Activated CD4-positive, alpha-beta T cell treated with anti-CD3 and anti-CD28 coated beads, Interleukin-10, Interleukin-2, amounts not matched to agents 100 ng/mL and 50 ng/mL, durations not matched to agents 16 hours and 8 hours (primary cell): ENCODE data around the gene KIF18B.
A peak's percentile ranks its signal among the peaks of the same experiment; 100 is the strongest.

Experiments used
- DNase-seq: peaks from one replicate; pipeline ENCODE4 v3.0.0-alpha.2; 2020

Gene KIF18B

DNA sequence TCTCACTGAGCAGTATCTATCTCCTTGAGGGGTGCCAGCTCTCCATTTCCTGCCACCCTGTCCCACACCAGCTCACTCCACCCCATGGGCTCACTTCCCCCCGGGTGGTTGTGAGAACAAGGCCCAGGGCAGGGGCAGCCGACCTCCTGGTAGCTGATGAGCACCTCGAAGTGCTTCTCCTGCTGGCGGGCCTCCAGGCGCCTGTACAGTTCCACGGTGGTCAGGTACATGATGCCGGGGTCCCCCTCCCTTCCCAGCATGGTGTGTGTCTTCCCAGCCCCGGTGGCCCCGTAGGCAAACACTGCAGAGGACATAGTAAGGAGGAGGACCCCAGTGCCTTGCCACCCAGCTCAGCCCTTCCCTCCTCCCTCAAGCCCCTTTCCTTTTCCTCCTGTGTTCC, 12.5 kb downstream of the KIF18B start:
- DNase-seq = no peak

DNA sequence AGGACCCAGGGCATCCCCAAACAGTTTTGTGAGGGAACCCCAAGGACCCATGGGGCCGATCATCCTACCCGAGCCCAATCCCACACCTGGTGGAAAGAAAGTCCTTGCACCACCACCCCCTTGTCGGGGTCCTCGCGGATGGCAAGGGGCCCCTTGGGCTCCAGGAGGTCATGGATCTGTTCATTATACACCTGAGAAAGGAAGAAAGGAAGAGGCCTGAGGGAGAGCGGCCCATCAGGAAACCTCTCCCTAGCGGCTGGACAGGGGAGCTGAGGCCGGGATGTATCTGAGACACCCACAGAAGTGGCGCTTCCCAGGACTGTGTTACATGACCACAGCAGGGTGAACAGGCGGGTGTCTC, 12.8 kb downstream of the KIF18B start:
- no peak for DNase-seq

DNA sequence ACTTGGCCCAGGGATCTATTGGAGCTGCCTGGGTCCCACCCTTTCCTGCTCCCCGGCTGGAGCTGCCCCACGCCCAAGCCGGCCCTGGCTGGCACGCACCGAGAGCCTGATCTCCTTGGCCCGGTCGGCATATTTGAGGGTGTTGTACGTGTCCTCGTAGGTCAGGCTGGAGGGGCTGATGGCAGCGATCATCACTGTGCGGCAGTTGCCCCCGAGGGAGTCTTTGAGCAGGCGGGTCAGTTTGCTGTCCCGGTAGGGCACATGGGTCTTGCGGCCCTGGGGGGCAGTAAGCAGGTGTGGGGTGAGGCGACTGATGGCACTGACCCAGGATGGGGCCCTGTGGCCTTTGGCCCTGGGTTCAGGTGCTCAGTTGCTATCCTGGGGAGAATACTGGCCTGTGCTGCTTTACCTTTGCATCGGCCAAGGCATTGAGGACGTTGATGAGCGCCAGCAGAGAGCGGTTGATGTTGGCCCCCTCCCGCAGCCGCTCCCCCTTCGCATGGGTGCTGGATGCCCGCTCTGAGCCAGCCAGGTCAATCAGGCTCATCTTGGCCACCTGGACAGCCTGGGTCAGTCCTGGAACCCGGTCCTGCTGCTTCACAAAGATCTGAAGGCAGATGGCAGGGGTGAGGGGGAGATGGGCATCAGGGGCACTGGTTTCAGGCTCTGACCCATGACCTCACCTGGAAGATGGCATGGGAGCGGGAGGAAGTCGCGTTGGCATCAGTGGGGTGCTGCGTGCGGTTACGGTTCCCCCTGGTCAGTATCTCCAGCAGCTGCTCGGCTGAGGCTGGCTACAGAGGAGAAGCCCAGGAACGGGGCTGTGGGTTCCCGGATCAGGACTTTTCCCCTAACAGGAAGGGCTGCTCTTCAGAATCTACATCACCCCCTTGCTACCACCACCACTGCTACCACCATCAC, 13.5 kb downstream of the KIF18B start:
- DNase-seq = no peak

DNA sequence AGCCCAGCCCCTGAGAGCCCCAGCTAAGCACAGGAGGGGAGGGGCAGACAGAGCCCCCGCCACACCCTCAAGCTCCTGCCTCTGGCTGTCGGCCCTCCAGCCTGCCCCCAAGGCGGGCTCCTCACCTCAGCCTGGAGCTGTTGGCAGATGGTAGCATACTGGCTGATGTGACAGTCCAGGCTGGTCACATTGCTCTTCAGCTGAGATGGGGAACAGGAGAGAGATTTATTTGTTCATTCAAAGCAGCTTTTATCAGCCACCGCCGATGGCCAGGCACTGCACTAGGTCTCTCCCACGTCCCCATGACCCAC, 14.8 kb downstream of the KIF18B start:
- no peak for DNase-seq

DNA sequence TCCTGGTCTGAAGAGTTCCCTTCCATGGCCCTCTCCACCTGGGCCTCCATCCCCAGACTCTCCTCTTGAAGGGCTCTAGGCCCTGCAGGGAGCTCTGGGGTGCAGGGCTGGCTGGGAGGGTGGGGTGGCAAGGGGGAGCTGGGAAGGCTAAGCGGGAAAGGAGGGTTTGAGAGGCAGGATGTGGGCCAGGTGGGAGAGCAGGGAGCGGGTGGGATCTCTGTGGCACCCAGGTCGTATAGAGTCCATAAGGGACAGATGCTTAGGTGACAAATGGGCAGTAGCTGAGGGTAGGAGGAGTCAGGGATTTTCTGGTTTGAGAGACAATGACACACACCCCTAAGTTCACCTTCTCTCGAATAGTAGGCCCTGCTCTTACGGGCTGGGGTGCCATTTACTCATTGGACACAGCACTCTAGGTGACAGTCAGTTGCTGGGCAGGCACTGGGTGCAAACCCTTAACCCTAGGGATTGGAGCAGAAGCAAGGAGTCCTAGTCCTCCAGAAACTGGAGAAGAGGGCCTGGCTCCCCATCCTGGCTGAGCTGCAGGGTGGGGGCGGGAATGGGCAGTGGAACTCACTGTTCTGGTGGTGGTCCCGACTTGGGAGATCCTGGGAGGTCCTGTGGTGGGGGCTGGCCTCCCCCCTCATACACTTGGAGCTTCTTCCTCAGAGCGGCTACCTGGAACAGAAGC, 15.3 kb downstream of the KIF18B start:
- no peak for DNase-seq

DNA sequence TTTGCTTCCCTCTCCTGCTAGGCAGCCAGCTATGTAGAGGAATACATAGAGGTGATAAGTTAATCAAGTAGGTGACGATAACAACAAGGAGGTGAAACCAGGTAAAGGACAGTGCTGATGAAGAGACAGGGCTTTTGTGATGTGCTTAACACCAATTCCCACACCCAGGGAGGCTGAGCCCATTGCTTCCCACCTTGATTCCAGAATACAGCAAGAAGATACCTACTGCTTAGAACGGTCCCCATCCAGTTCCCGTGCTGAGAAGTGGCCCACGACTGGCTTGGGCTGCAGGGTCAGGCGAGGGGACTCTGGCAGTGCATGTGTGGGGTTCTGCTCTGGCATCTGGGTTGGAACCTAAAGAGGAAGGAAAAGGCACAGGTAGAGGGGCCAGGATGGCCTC, 16.2 kb downstream of the KIF18B start:
- DNase-seq = no peak

DNA sequence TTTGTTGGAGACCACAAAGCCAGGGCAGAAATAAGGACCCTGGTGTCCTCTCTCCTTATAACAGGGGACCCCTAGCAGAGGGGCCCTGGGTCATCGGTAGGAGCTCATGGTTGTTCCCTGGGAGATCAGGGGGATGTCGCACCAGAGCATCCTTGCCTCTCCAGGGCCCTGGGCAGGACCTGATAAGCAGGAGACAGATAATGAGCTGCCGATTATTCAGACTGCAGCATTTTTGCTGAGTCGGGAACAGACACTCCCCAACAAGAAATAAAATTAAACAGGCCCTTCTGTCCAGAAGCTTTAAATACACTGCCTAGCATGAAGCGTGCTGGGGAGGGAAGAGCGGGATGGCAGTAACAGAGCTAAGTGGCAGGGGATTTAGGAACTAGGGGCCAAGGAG, 16.9 kb downstream of the KIF18B start:
- no peak for DNase-seq

DNA sequence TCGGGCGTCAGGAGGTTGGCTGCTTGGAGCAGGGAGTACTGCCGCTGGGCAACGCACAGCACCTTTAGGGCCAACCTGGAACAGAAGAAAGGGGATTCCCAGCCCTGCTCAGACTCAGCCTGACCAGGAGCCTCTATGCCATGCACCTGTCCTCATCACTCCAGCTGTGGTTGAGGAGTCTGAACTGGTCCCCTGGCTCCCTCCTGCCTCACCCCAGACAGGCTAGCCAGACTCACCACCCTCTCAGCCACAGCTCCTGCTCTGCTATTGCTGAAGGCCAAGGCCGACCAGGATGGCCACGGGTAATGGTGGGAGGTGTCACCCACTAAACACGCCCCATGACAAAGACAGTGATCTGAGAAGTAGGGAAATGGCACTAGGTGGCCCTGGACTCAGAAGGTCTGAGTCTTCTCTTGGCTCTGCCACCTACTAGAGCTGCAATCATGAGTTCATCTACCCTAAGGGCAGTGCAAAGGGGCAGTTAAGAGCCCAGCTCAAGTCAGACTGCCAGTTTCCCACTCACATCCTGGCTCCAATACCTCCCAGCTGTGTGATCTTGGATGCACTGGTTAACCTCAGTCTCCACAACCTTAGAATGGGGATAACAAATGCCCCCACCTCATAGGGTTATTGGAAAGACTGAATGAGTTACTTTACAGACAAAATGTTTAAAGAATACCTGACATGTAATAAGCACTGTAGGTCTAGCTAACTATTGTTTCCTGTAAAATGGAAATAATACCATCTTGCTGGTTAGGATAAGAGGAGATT, 18.4 kb downstream of the KIF18B start:
- no peak for DNase-seq

DNA sequence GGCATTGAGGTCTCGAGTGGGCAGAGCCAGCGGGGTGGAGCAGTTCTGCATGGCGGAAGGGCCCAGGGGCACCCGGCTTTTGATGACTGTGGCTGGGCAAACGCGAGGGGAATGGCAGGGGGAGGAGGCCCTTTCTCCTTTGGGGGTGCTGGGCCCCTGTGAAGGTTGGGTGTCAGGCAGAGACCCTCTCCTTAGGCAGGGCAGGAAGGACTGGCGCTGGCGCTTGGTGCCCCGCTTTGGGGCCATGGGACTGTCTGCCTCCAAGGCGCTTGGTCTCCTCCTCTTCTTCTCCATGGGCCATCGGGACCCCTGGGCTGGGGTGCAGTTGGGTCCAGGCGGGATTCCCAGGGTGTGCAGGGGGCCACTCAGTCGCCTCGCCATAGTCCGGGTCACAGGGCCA, 19.4 kb downstream of the KIF18B start:
- no peak for DNase-seq

DNA sequence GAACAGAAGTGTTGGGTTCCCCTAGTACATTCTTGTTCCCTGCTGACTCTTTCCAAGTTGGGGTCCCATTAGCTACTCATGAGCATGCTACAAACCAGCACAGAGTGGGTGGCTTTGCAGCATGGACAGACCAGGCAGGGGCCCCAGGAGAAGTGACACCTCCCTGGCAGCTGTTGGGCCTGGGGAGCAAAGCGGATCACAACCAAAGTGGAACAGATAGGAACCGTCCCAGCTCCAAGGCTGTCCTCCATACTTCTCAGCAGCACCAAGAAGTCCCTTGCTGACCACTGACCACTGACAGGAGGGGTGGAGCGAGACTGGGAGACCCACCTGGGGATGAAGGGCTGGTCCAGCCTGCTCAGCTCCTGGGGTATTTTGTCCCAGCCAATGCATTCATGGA, 19.9 kb downstream of the KIF18B start:
- no peak for DNase-seq

DNA sequence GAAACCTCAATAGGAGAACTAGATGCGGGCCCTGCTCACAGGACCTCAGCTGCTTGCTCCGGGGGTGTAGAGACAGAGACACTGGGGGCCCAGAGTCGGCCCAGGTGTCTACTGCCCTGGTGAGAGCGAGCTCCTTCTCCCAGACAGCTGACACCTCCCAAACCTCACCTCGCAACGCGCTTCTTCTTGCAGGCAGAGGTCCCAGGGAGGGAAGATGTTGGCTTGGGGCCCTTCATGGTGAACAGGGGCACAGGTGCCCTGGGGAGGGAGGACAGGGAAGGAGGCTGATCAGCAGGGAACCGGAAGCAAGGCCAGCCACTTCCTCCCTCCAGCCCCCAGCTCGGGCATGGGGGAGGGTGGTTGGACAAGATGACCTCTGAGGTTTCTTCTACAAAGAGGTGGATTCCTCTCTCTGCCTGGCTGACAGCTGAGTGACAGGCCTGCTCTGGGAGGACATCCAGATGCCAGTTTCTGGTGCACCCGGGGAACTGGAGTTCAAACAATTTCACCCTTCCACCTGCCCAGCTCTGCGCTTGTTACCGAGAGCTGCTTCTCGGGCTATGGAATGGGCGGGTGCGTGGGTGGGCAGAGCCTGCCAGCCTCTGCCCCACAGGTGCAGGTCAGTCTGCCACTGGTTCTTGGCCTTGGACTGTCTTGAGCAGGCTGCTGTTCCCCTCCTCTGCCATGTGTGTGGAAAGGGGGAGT, 20.6 kb downstream of the KIF18B start:
- no peak for DNase-seq

DNA sequence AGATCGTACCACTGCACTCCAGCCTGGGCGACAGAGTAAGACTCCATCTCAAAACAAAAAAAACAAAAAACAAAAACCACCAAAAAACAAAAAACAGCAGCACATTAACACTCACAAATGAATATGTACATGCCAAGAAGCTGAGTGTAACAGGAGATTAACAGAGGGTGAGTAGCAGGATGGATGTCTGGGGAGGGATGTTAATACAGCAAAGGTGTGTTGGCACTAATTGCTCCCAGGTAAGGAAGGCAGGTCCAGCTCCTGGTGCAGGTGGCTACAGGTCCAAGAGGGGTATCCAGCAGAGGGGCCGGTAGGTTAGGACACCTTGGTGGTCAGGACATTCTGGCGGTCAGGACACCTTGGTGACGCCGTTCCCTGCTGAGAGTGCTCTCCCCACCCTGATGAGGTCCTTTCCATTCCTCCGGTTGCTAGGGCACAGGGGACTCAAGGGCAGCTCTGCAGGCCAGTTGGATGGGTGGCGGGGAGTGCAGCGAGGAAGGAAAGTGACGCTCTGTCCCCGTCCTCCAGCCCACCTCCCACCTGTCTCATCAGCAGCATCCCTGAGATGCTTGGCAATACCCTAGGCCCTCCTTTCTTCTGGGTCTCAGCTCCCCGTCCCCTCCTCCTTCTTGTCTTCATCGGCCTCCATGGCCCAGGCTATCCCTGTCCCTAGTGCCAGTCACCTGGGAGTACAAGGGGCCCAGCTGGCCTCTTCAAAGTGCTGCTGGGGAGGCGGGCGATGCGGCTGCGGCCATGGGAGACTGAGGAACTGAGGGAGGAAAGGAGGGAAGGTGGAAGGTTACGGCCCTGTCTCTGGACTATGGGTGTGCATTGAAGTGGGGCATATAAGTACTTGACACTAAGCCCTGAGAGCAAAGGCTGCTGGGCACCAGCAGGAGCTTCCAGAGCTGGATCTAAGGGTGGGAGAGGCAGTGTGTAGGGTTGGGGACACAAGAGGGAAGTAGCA, 21.6 kb downstream of the KIF18B start:
- DNase-seq = no peak

DNA sequence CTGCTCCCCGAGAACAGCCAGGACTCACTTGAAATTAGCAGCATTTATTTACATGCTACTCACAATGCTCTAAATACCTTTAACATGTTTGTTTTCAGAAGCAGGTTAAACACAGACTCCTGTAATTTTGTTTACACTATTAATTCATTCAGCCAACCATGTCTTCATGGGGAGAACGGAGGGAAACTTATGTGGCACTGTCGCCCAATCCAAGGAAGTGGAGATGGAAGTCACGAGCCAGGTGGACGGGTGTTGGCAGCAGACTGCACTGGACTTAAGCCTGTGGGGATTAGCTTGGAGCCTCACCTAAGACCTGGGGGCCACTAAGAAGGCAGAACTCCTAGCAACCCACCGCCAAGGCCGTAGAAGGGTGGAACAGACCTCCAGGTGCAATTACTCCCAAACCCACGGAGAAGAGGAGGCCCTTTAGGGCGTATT, 23.4 kb downstream of the KIF18B start:
- DNase-seq = no peak

DNA sequence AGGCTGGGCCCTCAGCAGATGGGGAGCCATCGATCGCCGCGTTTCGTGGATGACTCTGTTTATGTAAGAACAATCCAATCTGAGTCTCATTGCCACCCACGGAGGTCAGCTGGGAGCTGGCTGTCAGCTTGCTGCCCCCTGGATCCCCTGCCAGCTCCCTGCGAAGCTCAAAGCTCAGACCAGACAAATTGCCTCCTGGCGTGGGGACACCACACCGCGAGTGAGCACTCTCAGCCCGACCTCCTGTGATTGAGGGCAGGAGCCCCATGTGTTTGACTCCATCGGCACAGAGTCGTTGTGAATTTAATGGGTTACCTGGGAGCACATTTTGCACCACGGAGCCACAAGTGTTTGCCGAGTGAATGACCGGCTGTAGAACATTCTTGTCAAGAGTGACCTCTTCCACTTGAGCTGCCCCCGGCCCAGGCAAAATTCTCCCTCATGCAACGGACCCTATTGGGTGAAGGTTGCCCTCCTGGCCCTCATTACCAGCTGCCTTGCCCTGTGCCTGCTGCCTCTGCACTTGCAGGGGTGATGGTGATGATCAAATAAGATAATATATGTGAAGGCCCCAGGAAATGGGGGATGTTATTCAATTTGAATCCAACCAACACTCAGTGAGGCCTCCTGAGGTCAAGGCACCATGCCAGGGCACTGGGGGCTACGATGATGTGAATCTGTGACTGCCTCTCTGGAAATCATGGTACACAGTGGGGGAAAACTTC, 24.7 kb downstream of the KIF18B start:
- no peak for DNase-seq

DNA sequence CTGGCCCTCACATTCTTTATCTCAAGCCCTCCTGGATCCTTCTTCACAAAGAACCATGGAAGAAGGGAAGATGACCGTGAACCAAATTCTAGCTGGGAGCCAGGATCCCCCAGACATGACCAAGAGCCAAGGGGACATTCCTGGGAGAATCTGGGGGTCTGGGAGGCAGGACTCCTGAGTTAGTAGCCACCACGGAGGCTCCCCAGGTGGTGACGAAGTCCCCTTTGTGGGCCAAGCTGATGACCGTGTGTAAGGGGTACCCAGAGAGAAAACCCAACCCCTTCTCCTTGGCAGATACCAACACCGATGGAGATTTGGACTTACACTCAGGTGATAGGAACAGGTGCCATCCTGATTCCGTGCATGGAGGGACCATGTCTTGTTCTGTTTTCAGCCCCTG, 25.4 kb downstream of the KIF18B start:
- DNase-seq = no peak

DNA sequence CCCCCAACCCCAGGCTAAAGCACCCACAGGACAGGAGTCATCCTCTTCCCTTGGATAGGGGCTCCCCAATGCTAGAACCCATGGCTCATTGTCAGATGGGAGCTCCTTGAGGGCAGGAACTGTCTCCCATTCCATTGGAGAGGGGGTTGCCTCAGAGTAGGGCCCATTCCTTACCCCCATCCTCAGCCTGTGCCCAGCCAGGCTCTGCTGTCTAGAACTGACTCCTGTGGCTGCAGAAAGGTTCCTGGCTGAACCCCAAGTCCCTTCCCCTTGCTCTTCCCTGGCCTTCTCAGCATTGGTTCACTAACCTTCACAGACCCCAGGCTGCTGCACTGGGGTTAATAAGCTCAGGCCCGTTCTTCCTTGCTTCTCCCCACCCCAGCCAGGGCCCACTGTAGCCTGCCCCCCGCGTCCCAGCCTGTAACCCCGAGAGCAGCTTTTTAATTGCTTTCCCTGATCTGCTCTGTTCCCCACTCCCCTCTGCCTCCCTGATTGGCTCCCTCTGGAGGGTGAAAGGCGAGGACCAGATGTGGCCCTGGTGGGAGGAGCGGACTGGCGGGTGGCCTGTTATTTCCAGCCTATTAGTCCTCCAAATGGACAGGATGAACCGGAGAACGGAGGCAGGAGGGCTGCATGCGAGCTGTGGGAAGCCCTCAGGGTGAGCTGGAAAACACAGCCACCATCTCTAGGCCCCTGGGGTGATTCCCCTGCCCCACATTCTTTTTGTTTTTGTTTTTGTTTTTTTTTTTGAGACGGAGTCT, 26.3 kb downstream of the KIF18B start:
- no peak for DNase-seq

DNA sequence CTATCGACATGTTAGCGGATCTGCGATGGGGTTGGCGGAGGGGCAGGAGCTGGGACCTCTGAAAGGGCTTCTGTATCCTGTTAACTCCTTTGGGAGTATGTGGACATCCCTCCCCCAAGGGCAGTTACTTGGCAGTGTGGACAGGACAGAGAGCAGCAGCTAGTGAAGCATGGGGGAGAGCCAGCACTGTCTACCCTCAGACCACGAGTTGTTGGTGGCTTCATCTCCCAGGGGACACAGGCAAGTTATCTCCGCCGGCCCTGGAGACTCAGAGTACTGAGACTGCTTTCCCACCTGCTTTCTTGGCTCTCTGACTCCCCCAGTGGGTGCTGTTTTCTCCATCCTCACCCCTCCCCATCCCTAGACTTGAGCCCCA, 27.0 kb downstream of the KIF18B start:
- DNase-seq = no peak

DNA sequence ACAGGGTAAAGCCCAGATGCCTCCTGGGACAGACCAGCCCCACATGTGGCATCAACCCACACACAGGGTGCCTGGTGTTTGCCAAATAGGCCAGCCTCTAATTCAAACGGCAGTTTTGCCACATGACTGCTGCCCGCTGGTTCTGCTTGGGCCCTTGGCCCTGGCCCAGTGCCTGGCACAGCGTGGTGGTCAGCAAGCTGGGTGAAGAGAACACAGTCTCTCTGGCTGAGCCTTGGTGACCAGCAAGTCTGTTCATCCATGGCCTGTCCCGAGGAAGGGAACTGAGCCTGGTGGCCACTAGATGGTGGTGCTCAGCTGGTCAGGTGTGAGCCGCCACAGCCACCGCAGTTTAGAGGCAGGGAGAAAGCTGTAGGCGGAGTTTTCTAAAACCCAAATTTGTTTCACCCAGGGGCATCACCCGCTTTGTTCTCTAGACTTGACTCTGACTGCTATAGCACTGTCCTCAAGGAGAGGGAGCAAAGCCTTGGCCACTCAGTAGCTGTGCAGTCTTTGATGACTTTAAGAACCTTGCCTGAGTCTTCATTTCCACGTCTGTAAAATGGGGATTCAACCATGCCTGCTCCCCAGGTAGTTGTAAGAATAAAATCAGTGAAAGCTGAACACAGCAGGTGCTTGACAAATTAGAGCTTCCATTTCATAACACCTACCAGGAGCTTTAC, 27.5 kb downstream of the KIF18B start:
- DNase-seq = peak; percentile 66

DNA sequence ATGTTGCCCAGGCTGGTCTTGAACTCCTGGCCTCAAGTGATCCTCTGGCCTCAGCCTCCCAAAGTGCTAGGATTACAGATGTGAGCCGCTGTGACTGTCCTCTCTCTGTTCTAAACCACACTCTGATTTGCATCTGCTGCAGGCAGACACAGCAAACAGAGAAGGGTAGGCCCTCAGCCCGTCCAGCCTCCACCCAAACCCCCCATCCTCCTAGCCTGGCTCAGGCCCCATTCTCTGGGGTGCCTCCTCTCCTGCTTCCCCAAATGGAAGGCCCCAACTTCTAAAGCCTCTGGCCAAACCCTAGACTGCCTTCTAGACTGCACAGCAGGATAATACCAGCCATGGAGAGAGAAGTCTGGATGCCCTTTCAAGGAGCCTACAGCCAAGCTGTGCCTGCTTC, 28.2 kb downstream of the KIF18B start:
- no peak for DNase-seq

DNA sequence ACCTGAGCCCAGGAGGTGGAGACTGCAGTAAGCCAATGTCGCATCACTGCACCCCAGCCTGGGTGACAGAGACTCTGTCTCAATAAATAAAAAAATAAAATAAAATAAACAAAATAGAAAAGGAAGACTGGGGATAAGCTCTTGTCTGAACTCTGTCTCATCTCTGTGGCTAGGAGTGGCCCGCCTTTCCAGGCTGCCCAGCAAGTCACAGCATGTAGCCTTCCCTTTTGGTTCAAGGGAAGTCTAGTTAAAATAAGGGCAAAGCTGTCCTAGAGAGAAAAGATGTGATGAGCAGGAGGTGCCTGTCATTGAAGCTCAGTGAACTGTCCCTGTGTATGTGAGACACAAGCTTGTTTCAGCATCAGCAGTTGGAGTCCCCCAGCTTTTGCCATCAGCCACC, 29.6 kb downstream of the KIF18B start:
- no peak for DNase-seq
